ENCODE measurements around the gene GABPB2. TPM values are rescaled to one million over a fixed set of nuclear protein-coding genes. Genes with fewer than 3 reads are reported as not detected.

The GABPB2 gene
- polyA plus RNA-seq, 1 of the 3 experiments (the other 2 are of a cell fraction), result 2.4 TPM

GRCh38 chr1:151144474-151145303, 74.1 kb downstream of the GABPB2 start:
- no peaks in the 10 kb centered on the region for H3F3A ChIP-seq (replicated peaks; ENCODE audit: insufficient read depth)
- H3K36me3 ChIP-seq (replicated peaks in 1 of 2; ENCODE audit: control insufficient read depth in 1 of 2, insufficient read depth in 2 of 2, low read length in 1 of 2), result no peaks in the 10 kb centered on the region
- ChIA-PET CTCF (interaction anchor here (1.1 to 6.8 kb wide), 3 partner anchors 11 to 97 kb away, joined by 4 to 40 read pairs (median 11); partner anchors contain the start of genes C1orf56 and TNFAIP8L2), POLR2A (interaction anchor here (0.6 kb wide), 1 partner anchor 141 kb away, joined by 4 read pairs; no protein-coding TSS in a partner anchor)
- peak; percentile 26 for DNase-seq
- H3K9me3 ChIP-seq, result no peaks in the 10 kb centered on the region
- H3K4me2 ChIP-seq, result peak overlapping the region; percentile 98; the same call in 1 of the 2 replicates
- 98% methylated on average over 6 of the region's 7 CpGs for WGBS (ENCODE audit: low lambda C conversion rate)
- TF ChIP-seq REST (IDR thresholded peaks at IDR 0.05; ENCODE audit: low read depth, low read length) (peak; percentile 37; the same call in 1 of the 2 replicates), EP300 (IDR thresholded peaks at IDR 0.05; ENCODE audit: borderline replicate concordance in 1 of 2, low read depth in 1 of 2, low read length in 1 of 2) (no peak)
- no peaks in the 10 kb centered on the region for H4K20me1 ChIP-seq (ENCODE audit: insufficient read depth)
- no peaks in the 10 kb centered on the region for H3K79me2 ChIP-seq (ENCODE audit: insufficient read depth)
- no peaks in the 10 kb centered on the region for H3K27me3 ChIP-seq (ENCODE audit: insufficient read depth)
- H2AFZ ChIP-seq (ENCODE audit: low read depth), result no peak overlapping the region
- peaks cover 0 to 21% of the 10 kb centered on the region in 2 experiments; a peak in 1 of 4 replicates for H3K4me1 ChIP-seq (ENCODE audit: control insufficient read depth in 1 of 2, insufficient read depth in 2 of 2, low read depth in 1 of 2, low read length in 1 of 2)
- no peak overlapping the region for H3K9ac ChIP-seq
- no peak overlapping the region; a peak in 1 of 4 replicates for H3K4me3 ChIP-seq (ENCODE audit: low read depth in 2 of 2, low read length in 1 of 2)
- no peaks in the 10 kb centered on the region for H3K9me2 ChIP-seq
- H3K27ac ChIP-seq (ENCODE audit: low read depth in 2 of 2, low read length in 1 of 2), result no peak overlapping the region

- Histone ChIP-seq H3K9ac (peak overlapping the region; percentile 82), H2AFZ (ENCODE audit: low read depth) (peak overlapping the region; percentile 87), H3F3A (replicated peaks; ENCODE audit: insufficient read depth) (no peaks in the 10 kb centered on the region), H3K9me2 (no peaks in the 10 kb centered on the region), H4K20me1 (ENCODE audit: insufficient read depth) (no peaks in the 10 kb centered on the region), H3K4me1 (ENCODE audit: control insufficient read depth in 1 of 2, insufficient read depth in 2 of 2, low read depth in 1 of 2, low read length in 1 of 2) (peaks cover 0 to 21% of the 10 kb centered on the region in 2 experiments; a peak in 1 of 4 replicates), H3K79me2 (ENCODE audit: insufficient read depth) (no peaks in the 10 kb centered on the region), H3K36me3 (replicated peaks in 1 of 2; ENCODE audit: control insufficient read depth in 1 of 2, insufficient read depth in 2 of 2, low read length in 1 of 2) (no peaks in the 10 kb centered on the region), H3K4me2 (peak overlapping the region; percentile 98), H3K27me3 (ENCODE audit: insufficient read depth) (no peaks in the 10 kb centered on the region), H3K4me3 (ENCODE audit: low read depth in 2 of 2, low read length in 1 of 2) (peak overlapping the region; percentile 70 to 91), H3K27ac (ENCODE audit: low read depth in 2 of 2, low read length in 1 of 2) (no peak overlapping the region; a peak in 1 of 4 replicates), H3K9me3 (no peaks in the 10 kb centered on the region)
- CTCF ChIA-PET, result interaction anchor here (1.1 to 6.8 kb wide), 3 partner anchors 10 to 46 kb away, joined by 3 to 40 read pairs (median 11); partner anchors contain the start of gene TNFAIP8L2
- WGBS (ENCODE audit: low lambda C conversion rate), result 68% methylated on average over 17 of the region's 43 CpGs
- TF ChIP-seq CTCF (IDR thresholded peaks at IDR 0.05) (no peak), ZBTB33 (IDR thresholded peaks at IDR 0.05; ENCODE audit: borderline replicate concordance, low read depth) (no peak), JUND (IDR thresholded peaks at IDR 0.05) (no peak), MXI1 (IDR thresholded peaks at IDR 0.05; ENCODE audit: low read depth, low read length) (no peak), IRF3 (IDR thresholded peaks at IDR 0.05; ENCODE audit: low read depth, low read length) (no peak), FOXM1 (IDR thresholded peaks at IDR 0.05; ENCODE audit: low read depth) (no peak), MAX (IDR thresholded peaks at IDR 0.05; ENCODE audit: low read depth) (no peak), YY1 (IDR thresholded peaks at IDR 0.05; ENCODE audit: low read depth) (no peak), MEF2A (IDR thresholded peaks at IDR 0.05; ENCODE audit: borderline replicate concordance, low read depth) (no peak), FOXJ3 (CRISPR knock-in tag; IDR thresholded peaks at IDR 0.05) (no peak)
- DNase-seq, result peak; percentile 64
- POLR2A ChIA-PET, result interaction anchor here (0.6 kb wide), 1 partner anchor 140 kb away, joined by 4 read pairs; no protein-coding TSS in a partner anchor
Observed at GRCh38 chr1:151145304-151146071, 74.9 kb downstream of the GABPB2 start.

Data from SK-N-SH (cell line).